K562 (cell line): ENCODE results near the gene EIF3J. TPM values are rescaled to one million over a fixed set of nuclear protein-coding genes. Genes with fewer than 3 reads are reported as not detected.

Experiments
- ARNT ChIP-seq, 2 experiments: fragments of 450-650 bp; IDR thresholded peaks; 2 replicates each; pipeline ENCODE4 v1.6.1; 2016; ENCODE audit warnings: mild to moderate bottlenecking in 1 of 2
- BRD4 ChIP-seq: fragments of 200-600 bp; sonication (generic); IDR thresholded peaks from 2 replicates; pipeline ENCODE4 v1.6.1; 2017; ENCODE audit warnings: inconsistent platforms
- CCNT2 ChIP-seq: IDR thresholded peaks from 2 replicates; pipeline ENCODE4 v1.6.1; 2011; ENCODE audit warnings: borderline replicate concordance, low read depth, mild to moderate bottlenecking, moderate library complexity, mixed read lengths, low read length; ENCODE audit not compliant: insufficient read length; ENCODE audit errors: extremely low read depth
- CREBBP ChIP-seq: IDR thresholded peaks from one replicate; pipeline ENCODE4 v1.6.1; 2012; ENCODE audit warnings: low read depth, mild to moderate bottlenecking, control low read depth, inconsistent platforms, low read length
- LEF1 ChIP-seq: fragments of 450-650 bp; IDR thresholded peaks from 2 replicates; pipeline ENCODE4 v1.6.1; 2016; ENCODE audit warnings: mild to moderate bottlenecking
- NRF1 ChIP-seq, 2 experiments: fragments of 450-650 bp; IDR thresholded peaks in 1 of 2; conservative IDR thresholded peaks in 1 of 2; 2 replicates each; pipeline ENCODE4 v1.6.1; 2014; ENCODE audit warnings: mild to moderate bottlenecking in 2 of 2
- PCBP1 ChIP-seq: fragments of 200-400 bp; formaldehyde crosslinking; IDR thresholded peaks from 2 replicates; pipeline ENCODE4 v1.6.1; 2018; ENCODE audit warnings: mild to moderate bottlenecking, low read depth, low read length; ENCODE audit not compliant: poor library complexity, severe bottlenecking
- SIRT6 ChIP-seq: IDR thresholded peaks from one replicate; pipeline ENCODE4 v1.6.1; 2012; ENCODE audit warnings: low read depth, mild to moderate bottlenecking, control low read depth, inconsistent platforms, low read length, moderate library complexity
- SP1 ChIP-seq: sonication (generic); formaldehyde crosslinking; IDR thresholded peaks from 2 replicates; pipeline ENCODE4 v1.8.1; 2022; ENCODE audit warnings: mild to moderate bottlenecking, missing genetic modification reagents
- SPI1 ChIP-seq: IDR thresholded peaks from 2 replicates; pipeline ENCODE4 v1.6.1; 2011; ENCODE audit warnings: low read depth, low read length, control low read depth, borderline replicate concordance
- USF1 ChIP-seq: sonication (generic); formaldehyde crosslinking; IDR thresholded peaks from 2 replicates; pipeline ENCODE4 v1.9.0; 2022; ENCODE audit warnings: mild to moderate bottlenecking, missing genetic modification reagents
- ZKSCAN8 ChIP-seq: fragments of 200-800 bp; sonication (Bioruptor generic); IDR thresholded peaks from 2 replicates; pipeline ENCODE4 v1.6.1; 2016; ENCODE audit warnings: missing genetic modification characterization, missing compliant biosample characterization
- ZMIZ1 ChIP-seq, 2 experiments: fragments of 150-350 bp in 1 of 2; IDR thresholded peaks; 2 replicates each; pipeline ENCODE4 v1.6.1; 2012 to 2016; ENCODE audit warnings: low read depth in 2 of 2, low read length in 2 of 2, mild to moderate bottlenecking in 1 of 2, moderate library complexity in 1 of 2
- ZNF212 ChIP-seq: fragments of 450-650 bp; formaldehyde crosslinking; IDR thresholded peaks from 2 replicates; pipeline ENCODE4 v1.4.0; 2020; ENCODE audit warnings: mild to moderate bottlenecking
- ZNF324 ChIP-seq: fragments of 250-450 bp; sonication (Bioruptor Pico); IDR thresholded peaks from 2 replicates; pipeline ENCODE4 v1.4.0; 2020; ENCODE audit warnings: mild to moderate bottlenecking
- ZNF41 ChIP-seq: fragments of 250-450 bp; sonication (Bioruptor Pico); conservative IDR thresholded peaks from 2 replicates; pipeline ENCODE4 v1.4.0; 2020; ENCODE audit warnings: mild to moderate bottlenecking
- ZNF707 ChIP-seq: fragments of 250-450 bp; sonication (Bioruptor Pico); conservative IDR thresholded peaks from 2 replicates; pipeline ENCODE4 v1.8.0; 2022; ENCODE audit warnings: inconsistent platforms, mild to moderate bottlenecking, moderate library complexity
- ZNF76 ChIP-seq: fragments of 250-450 bp; sonication (Bioruptor Pico); IDR thresholded peaks from 2 replicates; pipeline ENCODE4 v1.4.0; 2020; ENCODE audit warnings: mild to moderate bottlenecking, moderate library complexity, borderline replicate concordance
- ZZZ3 ChIP-seq: fragments of 450-650 bp; IDR thresholded peaks from 2 replicates; pipeline ENCODE4 v1.6.1; 2016; ENCODE audit warnings: antibody characterized with exemption, mild to moderate bottlenecking, moderate library complexity
- polyA plus RNA-seq, 8 experiments: library from polyadenylated mRNA; depleted of rRNA in 4 of 8; stranded (reverse) in 5 of 8; unstranded in 3 of 8; fragments of >200 nt; fragmentation: Nextera tagmentation in 2 of 8; fragmentation: Illumina TruSeq in 1 of 8; extraction: Ambion mirVana in 2 of 8; extraction: Trizol in 1 of 8; gene quantifications; 2 replicates each; pipeline versions ENCODE4 v1.2.1 to v1.2.3, GENCODE V29; 2011 to 2014; ENCODE audit warnings: inconsistent platforms in 1 of 8, missing spikeins in 1 of 8
- total RNA-seq, 7 experiments: library from RNA; depleted of rRNA in 6 of 7; stranded (reverse); fragments of >200 nt in 6 of 7; fragmentation: Illumina TruSeq in 2 of 7; extraction: Trizol in 2 of 7; gene quantifications; 2 replicates each; pipeline versions ENCODE4 v1.2.1 to v1.2.3, GENCODE V29; 2011 to 2021; ENCODE audit warnings: low replicate concordance in 1 of 7
- TF ChIP-seq, protein P1 (sequence below): IDR thresholded peaks from 2 replicates; pipeline ENCODE4 v1.6.1; 2014; ENCODE audit warnings: antibody characterized with exemption
- TF ChIP-seq, protein P2 (sequence below): IDR thresholded peaks from 3 replicates; pipeline ENCODE4 v1.6.1; 2011; ENCODE audit warnings: borderline replicate concordance, mild to moderate bottlenecking; ENCODE audit not compliant: insufficient read length, insufficient read depth
- TF ChIP-seq, protein P3 (sequence below): fragments of 250-450 bp; sonication (Bioruptor Pico); IDR thresholded peaks from 2 replicates; pipeline ENCODE4 v1.8.0; 2021; ENCODE audit warnings: moderate library complexity, mild to moderate bottlenecking, inconsistent platforms

The EIF3J gene
- total and polyA plus RNA-seq, 9 of the 15 experiments (the other 6 are each of a cell fraction or from before 2014, with no cell fraction given): 44.2 to 217 (median 151) TPM

DNA sequence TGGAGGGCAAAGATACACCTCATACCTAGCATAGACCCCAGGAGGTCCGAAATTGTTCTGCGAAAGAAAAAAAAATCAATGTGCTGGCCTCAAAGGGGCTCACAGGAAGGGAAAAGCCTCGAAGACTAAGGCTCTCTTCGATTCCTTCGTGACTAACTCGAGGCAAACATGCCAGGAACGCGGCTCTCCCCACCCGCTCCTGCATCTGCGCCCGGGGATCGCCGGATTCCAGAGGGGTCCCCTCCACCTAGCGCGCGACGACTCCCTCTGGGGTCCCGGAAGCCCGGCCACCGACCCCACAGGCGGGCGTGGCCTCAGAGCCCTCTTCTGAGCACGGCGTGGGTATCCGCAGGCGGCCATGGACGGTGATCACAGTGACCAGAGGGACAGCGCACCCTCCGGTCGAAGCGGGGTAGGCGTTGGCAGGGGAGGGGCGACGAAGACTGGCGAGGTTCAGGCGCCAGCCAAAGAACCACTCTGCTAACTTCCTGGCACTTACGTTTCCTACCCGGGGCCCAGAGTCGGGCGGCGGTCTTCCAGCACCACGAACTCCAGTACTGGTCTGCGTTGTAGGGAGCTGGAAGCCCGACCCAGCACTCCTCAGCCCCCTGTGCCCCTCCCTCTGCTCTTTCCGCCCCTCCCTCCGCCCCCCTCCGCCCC is 515 bp upstream of the EIF3J start (continued):
- TF ChIP-seq LEF1 (no peak), BRD4 (no peak), USF1 (CRISPR knock-in tag) (no peak), ZNF76 (CRISPR knock-in tag) (peak; percentile 65; the same call in 1 of the 2 replicates), ZMIZ1 (IDR thresholded peaks at IDR 0.05; ENCODE audit: low read depth in 2 of 2, low read length in 2 of 2) (0 out of 4 replicates have a peak, but pooled peaks of 1 of the 2 experiments have one; percentile 22), ZKSCAN8 (CRISPR knock-in tag) (no peak), CCNT2 (no peak), ZNF324 (CRISPR knock-in tag) (no peak), ZNF212 (0 out of 2 replicates have a peak, but pooled peaks have one; percentile 26), PCBP1 (no peak), SP1 (CRISPR knock-in tag) (peak; percentile 61), ARNT (IDR thresholded peaks at IDR 0.05) (no peak), SPI1 (no peak), ZNF41 (CRISPR knock-in tag) (no peak), ZNF707 (CRISPR knock-in tag) (no peak), CREBBP (no peak), NRF1 (conservative IDR thresholded peaks at IDR 0.05 in 1 of 2, IDR thresholded peaks at IDR 0.05 in 1 of 2) (0 out of 4 replicates have a peak, but pooled peaks of 1 of the 2 experiments have one; percentile 53), ZZZ3 (no peak), SIRT6 (no peak)
- TF ChIP-seq, protein P1, sequence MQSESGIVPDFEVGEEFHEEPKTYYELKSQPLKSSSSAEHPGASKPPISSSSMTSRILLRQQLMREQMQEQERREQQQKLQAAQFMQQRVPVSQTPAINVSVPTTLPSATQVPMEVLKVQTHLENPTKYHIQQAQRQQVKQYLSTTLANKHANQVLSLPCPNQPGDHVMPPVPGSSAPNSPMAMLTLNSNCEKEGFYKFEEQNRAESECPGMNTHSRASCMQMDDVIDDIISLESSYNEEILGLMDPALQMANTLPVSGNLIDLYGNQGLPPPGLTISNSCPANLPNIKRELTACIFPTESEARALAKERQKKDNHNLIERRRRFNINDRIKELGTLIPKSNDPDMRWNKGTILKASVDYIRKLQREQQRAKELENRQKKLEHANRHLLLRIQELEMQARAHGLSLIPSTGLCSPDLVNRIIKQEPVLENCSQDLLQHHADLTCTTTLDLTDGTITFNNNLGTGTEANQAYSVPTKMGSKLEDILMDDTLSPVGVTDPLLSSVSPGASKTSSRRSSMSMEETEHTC: no peak
- TF ChIP-seq, protein P2, sequence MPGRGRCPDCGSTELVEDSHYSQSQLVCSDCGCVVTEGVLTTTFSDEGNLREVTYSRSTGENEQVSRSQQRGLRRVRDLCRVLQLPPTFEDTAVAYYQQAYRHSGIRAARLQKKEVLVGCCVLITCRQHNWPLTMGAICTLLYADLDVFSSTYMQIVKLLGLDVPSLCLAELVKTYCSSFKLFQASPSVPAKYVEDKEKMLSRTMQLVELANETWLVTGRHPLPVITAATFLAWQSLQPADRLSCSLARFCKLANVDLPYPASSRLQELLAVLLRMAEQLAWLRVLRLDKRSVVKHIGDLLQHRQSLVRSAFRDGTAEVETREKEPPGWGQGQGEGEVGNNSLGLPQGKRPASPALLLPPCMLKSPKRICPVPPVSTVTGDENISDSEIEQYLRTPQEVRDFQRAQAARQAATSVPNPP: no peak
- TF ChIP-seq, protein P3, sequence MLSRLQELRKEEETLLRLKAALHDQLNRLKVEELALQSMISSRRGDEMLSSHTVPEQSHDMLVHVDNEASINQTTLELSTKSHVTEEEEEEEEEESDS (CRISPR knock-in tag): no peak
